ENCODE results near the gene MAMSTR.

Gene MAMSTR

DNA sequence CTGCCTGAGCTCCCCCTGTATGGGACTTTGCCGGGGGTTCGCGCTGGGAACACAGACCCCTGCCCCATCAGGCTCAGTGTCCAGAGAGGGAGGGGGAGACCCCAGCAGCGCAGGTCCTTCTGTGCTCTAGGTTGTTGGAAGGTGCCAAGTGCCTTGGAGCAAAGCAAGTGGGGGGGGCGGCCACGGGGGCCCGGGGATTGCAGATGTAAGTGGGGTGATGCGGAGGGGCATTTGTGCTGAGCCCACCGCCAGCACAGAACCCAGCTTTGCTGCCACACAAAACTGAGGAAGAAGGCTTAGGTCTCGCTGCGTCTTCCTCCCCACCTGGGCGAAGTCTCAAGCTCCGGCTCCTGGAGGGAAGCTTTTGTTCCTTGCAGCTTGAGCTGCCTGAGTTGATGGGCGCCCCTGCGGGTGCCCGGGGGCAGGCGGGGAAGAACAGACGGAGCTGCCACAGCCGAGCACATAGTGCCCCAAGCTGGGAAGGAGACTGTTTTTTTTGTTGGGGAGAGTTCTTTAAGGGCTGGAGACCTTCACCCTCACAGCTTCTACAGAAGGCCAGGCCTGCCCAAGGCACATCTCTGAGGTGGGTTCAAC is 45.2 kb downstream of the MAMSTR start:
- H3K4me3 ChIP-seq (ENCODE audit: low read depth, low read length) = no peak overlapping the region
- DNase-seq (ENCODE audit: low read depth) = no peak
- TF ChIP-seq, protein P1, sequence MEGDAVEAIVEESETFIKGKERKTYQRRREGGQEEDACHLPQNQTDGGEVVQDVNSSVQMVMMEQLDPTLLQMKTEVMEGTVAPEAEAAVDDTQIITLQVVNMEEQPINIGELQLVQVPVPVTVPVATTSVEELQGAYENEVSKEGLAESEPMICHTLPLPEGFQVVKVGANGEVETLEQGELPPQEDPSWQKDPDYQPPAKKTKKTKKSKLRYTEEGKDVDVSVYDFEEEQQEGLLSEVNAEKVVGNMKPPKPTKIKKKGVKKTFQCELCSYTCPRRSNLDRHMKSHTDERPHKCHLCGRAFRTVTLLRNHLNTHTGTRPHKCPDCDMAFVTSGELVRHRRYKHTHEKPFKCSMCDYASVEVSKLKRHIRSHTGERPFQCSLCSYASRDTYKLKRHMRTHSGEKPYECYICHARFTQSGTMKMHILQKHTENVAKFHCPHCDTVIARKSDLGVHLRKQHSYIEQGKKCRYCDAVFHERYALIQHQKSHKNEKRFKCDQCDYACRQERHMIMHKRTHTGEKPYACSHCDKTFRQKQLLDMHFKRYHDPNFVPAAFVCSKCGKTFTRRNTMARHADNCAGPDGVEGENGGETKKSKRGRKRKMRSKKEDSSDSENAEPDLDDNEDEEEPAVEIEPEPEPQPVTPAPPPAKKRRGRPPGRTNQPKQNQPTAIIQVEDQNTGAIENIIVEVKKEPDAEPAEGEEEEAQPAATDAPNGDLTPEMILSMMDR (IDR thresholded peaks at IDR 0.05; ENCODE audit: low read depth, low read length, missing control alignments) = no peak

DNA sequence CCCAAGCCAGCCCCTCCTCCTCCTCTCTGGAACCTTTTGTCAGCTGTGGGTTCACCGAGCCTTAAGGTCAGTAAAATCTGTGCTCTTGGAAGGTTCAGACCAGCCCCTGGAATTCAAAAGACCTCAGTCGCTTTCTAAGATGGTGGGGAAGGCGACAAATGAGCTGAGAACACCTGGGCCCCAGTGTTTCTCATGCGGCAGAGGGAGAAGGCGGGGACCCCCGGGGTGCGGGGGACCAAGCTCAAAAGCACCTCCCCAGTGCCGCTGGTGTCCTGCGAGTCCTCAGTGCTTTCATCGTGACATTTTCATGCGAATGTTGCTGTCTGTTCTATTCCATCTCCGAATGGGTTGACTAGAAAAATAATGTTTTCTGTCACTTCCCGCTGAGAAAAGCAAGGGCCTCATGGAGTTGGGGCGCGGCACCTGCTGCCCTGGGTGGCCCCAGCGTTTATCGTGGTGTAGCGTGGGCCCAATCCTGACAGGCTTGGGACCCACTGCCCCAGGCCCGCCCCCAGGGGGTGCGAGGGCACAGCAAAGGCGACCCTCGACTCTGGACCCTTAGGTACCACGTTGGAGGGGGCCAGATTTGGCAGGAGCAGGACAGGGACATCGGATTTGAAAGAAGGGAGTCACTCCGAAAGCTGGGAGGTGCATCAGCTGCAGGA is 46.0 kb downstream of the MAMSTR start:
- DNase-seq (ENCODE audit: low read depth) = no peak
- TF ChIP-seq, protein P1 (IDR thresholded peaks at IDR 0.05; ENCODE audit: low read depth, low read length, missing control alignments) = no peak
- H3K4me3 ChIP-seq (ENCODE audit: low read depth, low read length) = no peak overlapping the region

DNA sequence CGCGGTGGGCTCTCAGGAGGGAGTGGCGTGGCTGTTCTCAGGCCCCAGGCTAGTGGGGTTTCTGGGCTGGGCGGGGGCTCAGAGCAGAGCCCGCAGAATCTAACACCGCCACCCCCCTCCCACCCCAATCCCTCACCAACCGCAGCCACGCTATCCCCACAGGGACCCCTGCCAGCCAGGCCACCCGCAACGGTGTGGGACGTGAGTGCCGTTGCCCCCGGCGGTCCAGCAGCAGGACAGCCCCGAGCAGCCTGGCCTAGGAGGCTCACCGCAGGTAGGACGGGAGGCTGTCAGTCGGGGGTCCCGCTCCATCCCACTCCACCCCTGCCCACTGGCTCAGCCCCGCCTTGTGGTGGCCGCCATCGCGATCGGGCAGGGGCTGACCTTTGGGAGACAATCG is 46.5 kb downstream of the MAMSTR start, which contains the start of gene NTN5:
NTN5 (minus strand) TSS at position 24 of the 400 bp plus-strand sequence. CDS start 2,031 bp downstream, outside the sequence.
- H3K4me3 ChIP-seq (ENCODE audit: low read depth, low read length) = no peak within 1 kb of the TSS
- TF ChIP-seq, protein P1 (IDR thresholded peaks at IDR 0.05; ENCODE audit: low read depth, low read length, missing control alignments) = no peak

DNA sequence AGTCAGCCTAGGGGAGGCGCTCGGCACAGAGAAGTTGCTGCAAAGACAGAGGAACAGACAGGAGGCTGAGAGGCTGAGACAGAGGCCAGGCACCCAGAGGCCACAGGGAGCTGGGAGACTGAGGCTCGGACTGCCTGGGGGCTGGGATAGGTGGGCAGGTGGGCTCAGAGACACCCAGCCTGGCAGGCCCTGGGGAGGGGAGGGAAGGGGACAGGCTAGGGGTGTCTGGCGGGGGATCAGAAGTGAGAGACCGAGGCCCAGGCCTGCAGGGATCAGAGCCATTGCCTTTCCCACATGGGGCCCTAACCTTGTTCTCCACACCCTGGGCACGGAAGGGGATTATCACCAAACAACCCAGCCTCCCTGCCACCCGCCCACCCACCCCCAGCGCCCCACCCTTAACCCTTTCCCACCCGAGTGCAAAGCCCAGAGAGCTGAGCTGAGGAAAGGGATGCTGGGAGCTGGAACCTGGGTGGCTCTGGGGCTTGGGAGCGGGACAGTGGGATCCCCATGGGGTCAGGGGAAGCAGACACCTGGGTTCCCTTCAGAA is 48.0 kb downstream of the MAMSTR start:
- TF ChIP-seq, protein P1 (IDR thresholded peaks at IDR 0.05; ENCODE audit: low read depth, low read length, missing control alignments) = no peak
- H3K4me3 ChIP-seq (ENCODE audit: low read depth, low read length) = no peak overlapping the region
- DNase-seq (ENCODE audit: low read depth) = no peak

More for the DNA sequence above, 46.5 kb downstream of the MAMSTR start, which contains the start of gene NTN5:
- no peak for DNase-seq (ENCODE audit: low read depth)

DNA sequence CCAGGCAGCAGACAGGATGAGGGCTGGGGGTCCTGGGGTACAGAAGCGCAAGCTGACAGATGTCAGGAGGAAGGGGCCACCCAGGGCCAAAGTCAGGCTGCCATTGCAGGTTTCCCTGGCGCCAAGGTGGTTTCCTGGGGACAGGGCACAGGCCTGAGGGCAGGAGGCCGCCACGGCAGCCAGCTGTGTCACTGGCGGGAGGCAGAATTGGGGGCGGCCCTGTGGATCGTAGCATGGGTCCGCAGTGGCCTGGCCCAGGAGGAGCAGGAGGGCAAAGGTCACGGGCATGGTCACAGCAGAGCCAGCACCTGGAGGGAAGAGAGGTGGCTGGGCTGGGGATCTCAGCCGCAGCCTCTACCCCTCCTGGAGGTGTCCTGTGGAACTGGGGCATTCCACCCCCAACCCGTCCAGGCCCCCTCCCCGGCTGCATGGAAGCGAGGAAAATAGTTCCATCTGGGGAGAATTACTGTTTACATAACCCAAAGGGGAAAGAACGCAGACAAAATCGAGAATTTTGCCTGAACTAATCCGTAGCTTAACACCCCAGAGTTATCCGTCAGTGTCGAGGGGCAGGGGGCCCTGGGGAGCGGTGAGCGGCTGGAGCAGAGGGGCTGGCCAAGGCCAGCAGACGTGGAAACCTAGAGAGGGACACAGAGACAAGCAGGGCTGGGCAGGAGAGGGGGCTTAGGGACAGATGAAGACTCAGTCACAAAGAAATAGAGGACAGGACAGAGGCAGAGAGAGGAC is 48.7 kb downstream of the MAMSTR start:
- DNase-seq (ENCODE audit: low read depth) = no peak
- TF ChIP-seq, protein P1 (IDR thresholded peaks at IDR 0.05; ENCODE audit: low read depth, low read length, missing control alignments) = no peak
- no peak overlapping the region for H3K4me3 ChIP-seq (ENCODE audit: low read depth, low read length)

DNA sequence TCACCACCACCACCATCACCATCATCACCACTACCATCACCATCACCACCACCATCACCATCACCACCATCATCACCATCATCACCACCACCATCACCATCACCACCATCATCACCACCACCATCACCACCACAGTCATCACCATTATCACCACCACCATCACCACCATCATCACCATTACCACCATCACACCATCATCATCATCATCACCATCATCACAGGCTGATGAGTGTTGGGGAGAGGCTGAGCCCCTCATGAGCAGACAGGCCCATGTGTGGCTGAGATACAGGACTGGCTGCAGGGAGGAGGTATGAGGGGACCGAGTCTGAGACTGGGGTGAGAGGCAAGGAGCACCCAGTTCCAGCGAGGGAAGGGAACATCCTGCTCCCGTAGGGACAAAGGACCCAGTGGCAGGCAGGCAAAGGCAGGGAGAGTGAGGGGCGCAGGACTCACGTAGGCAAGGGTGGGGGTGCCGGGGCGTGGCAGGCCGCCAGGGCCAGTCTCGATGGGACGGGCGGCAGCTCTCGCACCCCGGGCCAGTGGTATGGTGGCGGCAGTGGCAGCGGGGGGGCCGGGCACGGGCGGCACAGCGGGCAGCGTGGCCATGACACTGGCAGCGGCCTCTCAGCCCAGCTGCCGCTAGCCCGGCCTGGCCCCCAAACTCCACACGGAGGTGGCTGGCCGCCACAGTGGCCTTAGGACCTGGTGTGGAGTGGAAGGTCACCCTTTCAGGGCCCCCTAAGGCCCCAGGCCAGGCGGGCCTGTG is 49.4 kb downstream of the MAMSTR start:
- TF ChIP-seq, protein P1 (IDR thresholded peaks at IDR 0.05; ENCODE audit: low read depth, low read length, missing control alignments) = no peak
- DNase-seq (ENCODE audit: low read depth) = no peak
- no peak overlapping the region for H3K4me3 ChIP-seq (ENCODE audit: low read depth, low read length)

Data from GM12864 (cell line).